DND-41 (cell line): ENCODE data around the gene AUH.

Experiments used
- ATAC-seq: fragments of 200-7000 bp; cut with Tn5 transposase; 3 replicates; pipeline ENCODE4 v1.9.1; 2021; ENCODE audit warnings: low read depth; ENCODE audit not compliant: insufficient read depth
- DNase-seq: peaks from one replicate; pipeline ENCODE4 v3.0.0-alpha.2; 2020
- H2AFZ ChIP-seq: 2 replicates; pipeline ENCODE4 v1.6.0; 2012; ENCODE audit warnings: low read depth, low read length
- H3K27ac ChIP-seq: 2 replicates; pipeline ENCODE4 v1.5.1; 2012; ENCODE audit warnings: low read length, inconsistent platforms
- H3K27me3 ChIP-seq: fragments of 200-600 bp; sonication (generic); 2 replicates; pipeline ENCODE4 v1.6.0; 2012; ENCODE audit warnings: low read length, mild to moderate bottlenecking, inconsistent platforms; ENCODE audit not compliant: insufficient read depth, poor library complexity
- H3K36me3 ChIP-seq: 2 replicates; pipeline ENCODE4 v1.5.1; 2012; ENCODE audit warnings: low read length, inconsistent platforms; ENCODE audit not compliant: insufficient read depth
- H3K4me1 ChIP-seq: 2 replicates; pipeline ENCODE4 v1.5.1; 2012; ENCODE audit warnings: mild to moderate bottlenecking, low read length; ENCODE audit not compliant: insufficient read depth
- H3K4me2 ChIP-seq: 2 replicates; pipeline ENCODE4 v1.6.0; 2012; ENCODE audit warnings: mild to moderate bottlenecking, moderate library complexity, low read length, inconsistent platforms; ENCODE audit not compliant: insufficient read depth
- H3K4me3 ChIP-seq, 2 experiments: fragments of 200-600 bp in 1 of 2; shearing (Covaris generic) in 1 of 2; 2 replicates each; pipeline ENCODE4 v1.5.1; 2012 to 2016; ENCODE audit warnings: inconsistent platforms in 2 of 2, low read length in 2 of 2, mild to moderate bottlenecking in 2 of 2, low read depth in 1 of 2, moderate library complexity in 1 of 2
- H3K79me2 ChIP-seq: 2 replicates; pipeline ENCODE4 v1.6.0; 2012; ENCODE audit warnings: low read length, inconsistent platforms; ENCODE audit not compliant: insufficient read depth
- H3K9ac ChIP-seq: 2 replicates; pipeline ENCODE4 v1.6.0; 2012; ENCODE audit warnings: low read depth, mild to moderate bottlenecking, inconsistent platforms, low read length, moderate library complexity
- H3K9me3 ChIP-seq: 2 replicates; pipeline ENCODE4 v1.5.1; 2012; ENCODE audit warnings: low read length, moderate library complexity, mild to moderate bottlenecking, inconsistent platforms; ENCODE audit not compliant: insufficient read depth, severe bottlenecking
- H4K20me1 ChIP-seq: 2 replicates; pipeline ENCODE4 v1.6.0; 2012; ENCODE audit warnings: low read length; ENCODE audit not compliant: insufficient read depth
- EZH2 ChIP-seq: IDR thresholded peaks from 3 replicates; pipeline ENCODE4 v1.6.1; 2012; ENCODE audit warnings: borderline replicate concordance, low read depth, mild to moderate bottlenecking, moderate library complexity, low read length, inconsistent platforms; ENCODE audit not compliant: severe bottlenecking
- TF ChIP-seq, protein P1 (sequence below): IDR thresholded peaks from 2 replicates; pipeline ENCODE4 v1.5.1; 2012; ENCODE audit warnings: borderline replicate concordance, low read length, moderate library complexity, mild to moderate bottlenecking; ENCODE audit not compliant: poor library complexity, severe bottlenecking; ENCODE audit errors: extremely low read depth

AUH gene

DNA sequence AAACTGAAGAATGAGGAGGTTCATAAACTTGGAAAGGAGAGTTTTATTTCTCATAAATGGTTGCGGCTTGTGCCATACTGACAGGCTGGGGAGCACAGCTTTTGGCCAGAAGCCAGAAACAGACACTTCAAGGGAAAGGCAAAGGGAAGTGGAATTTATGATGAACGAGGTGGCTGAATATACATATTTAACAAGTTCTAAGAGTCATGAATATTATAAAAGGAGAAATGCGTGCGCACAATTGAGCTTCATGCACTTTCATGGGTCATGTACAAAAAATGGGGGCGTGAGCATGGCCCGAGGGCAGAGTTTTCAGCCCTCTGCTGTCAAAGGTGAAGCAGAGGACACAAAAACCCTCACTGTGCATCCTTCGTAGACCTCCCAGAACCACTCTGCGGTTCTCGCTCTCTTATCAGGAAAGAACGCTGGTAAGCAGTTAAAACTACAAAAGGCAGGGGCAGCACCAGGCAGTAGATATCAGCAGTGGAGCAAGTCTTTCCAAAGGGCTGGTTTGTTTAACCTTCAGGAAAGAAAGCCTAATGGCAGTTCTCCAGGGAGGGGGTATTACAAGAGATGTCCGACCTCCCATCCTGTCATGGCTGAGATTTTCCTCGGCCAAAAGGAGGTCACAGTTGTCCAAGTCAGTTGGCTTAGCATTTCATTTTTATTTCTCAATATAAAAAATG, 29.0 kb downstream of the AUH start:
- no peak for TF ChIP-seq EZH2
- TF ChIP-seq, protein P1, sequence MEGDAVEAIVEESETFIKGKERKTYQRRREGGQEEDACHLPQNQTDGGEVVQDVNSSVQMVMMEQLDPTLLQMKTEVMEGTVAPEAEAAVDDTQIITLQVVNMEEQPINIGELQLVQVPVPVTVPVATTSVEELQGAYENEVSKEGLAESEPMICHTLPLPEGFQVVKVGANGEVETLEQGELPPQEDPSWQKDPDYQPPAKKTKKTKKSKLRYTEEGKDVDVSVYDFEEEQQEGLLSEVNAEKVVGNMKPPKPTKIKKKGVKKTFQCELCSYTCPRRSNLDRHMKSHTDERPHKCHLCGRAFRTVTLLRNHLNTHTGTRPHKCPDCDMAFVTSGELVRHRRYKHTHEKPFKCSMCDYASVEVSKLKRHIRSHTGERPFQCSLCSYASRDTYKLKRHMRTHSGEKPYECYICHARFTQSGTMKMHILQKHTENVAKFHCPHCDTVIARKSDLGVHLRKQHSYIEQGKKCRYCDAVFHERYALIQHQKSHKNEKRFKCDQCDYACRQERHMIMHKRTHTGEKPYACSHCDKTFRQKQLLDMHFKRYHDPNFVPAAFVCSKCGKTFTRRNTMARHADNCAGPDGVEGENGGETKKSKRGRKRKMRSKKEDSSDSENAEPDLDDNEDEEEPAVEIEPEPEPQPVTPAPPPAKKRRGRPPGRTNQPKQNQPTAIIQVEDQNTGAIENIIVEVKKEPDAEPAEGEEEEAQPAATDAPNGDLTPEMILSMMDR = no peak
- Histone ChIP-seq H3K4me3 (no peak overlapping the region), H3K27ac (no peak overlapping the region), H2AFZ (no peak overlapping the region), H3K27me3 (no peaks in the 10 kb centered on the region), H3K4me2 (no peak overlapping the region), H3K79me2 (no peaks in the 10 kb centered on the region), H3K36me3 (peaks cover 7% of the 10 kb centered on the region; the same call in 1 of the 2 replicates), H3K9me3 (peaks cover 8% of the 10 kb centered on the region), H3K9ac (no peak overlapping the region), H4K20me1 (no peaks in the 10 kb centered on the region), H3K4me1 (no peaks in the 10 kb centered on the region)
- DNase-seq (no peak), ATAC-seq (no peak)

DNA sequence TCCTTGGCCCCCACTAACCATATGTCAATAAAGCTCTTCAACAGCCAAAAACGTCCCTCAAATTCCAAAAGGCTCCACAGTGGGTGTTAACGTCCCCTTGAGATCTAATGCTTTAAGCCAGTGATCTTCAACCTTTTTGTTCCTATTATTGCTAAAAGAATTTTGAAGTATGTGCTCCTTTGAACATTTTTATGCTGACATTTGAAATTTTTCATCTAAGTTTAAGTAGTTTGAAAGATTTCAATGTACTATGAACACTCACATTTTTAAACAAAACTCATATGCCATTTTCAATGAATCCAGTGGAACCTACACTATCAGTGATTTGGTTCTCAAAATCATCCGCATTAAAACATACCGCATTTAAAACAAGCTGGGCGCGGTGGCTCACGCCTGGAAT, 29.9 kb downstream of the AUH start:
- Histone ChIP-seq H4K20me1 (no peaks in the 10 kb centered on the region), H3K4me1 (no peaks in the 10 kb centered on the region), H3K9ac (no peak overlapping the region), H3K27ac (no peak overlapping the region), H3K4me3 (no peak overlapping the region), H3K27me3 (no peaks in the 10 kb centered on the region), H2AFZ (no peak overlapping the region), H3K79me2 (no peaks in the 10 kb centered on the region), H3K9me3 (peaks cover 16% of the 10 kb centered on the region), H3K4me2 (no peak overlapping the region), H3K36me3 (peaks cover 10% of the 10 kb centered on the region; the same call in 1 of the 2 replicates)
- TF ChIP-seq, protein P1 = no peak
- TF ChIP-seq EZH2 = no peak
- ATAC-seq (no peak), DNase-seq (no peak)

DNA sequence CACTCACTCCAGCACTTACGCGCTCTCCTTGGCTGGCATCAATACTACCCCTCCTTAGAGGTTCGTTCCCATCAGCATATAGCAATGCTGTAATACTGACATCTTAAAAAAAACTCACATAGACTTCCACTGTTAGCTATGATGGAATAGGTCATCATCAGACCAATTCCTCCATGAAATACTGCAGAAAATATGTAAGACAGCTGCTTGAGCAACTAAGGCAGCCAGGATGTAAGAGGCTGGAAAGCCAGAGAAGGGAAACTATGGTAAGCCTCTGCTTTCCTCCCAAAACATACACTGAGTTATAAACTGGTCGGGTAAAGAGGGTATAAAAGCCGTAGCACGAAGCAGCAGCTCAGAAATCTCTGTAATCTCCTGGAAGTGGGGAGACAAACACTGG, 33.5 kb downstream of the AUH start:
- Histone ChIP-seq H3K27ac (no peak overlapping the region), H3K4me1 (no peaks in the 10 kb centered on the region), H3K79me2 (no peaks in the 10 kb centered on the region), H3K4me2 (no peak overlapping the region), H3K36me3 (peaks cover 17% of the 10 kb centered on the region; the same call in 1 of the 2 replicates), H4K20me1 (no peaks in the 10 kb centered on the region), H2AFZ (no peak overlapping the region), H3K9me3 (peaks cover 16% of the 10 kb centered on the region), H3K27me3 (no peaks in the 10 kb centered on the region), H3K9ac (no peak overlapping the region), H3K4me3 (no peak overlapping the region)
- DNase-seq (no peak), ATAC-seq (no peak)
- TF ChIP-seq EZH2 = no peak
- TF ChIP-seq, protein P1 = no peak

DNA sequence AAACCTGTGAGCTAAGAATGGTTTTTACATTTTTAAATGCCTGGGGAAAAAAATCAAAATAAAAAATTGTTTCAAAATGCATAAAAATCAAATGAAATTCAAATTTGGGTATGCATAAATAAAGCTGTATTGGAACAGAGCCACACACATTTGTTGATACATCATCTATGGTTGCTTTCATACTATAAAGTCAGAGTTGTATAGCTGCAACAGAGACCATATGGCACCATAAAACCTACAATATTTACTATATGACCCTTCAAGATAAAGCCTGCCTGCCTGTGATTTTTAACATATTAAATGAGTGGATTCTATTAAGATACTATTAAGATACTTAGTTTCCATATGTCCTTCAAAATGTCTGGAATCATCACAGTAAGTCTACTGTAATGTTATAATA, 40.0 kb downstream of the AUH start:
- ATAC-seq (no peak), DNase-seq (no peak)
- H2AFZ ChIP-seq = no peak overlapping the region
- H3K36me3 ChIP-seq = peaks cover 11% of the 10 kb centered on the region; the same call in 1 of the 2 replicates
- H3K9ac ChIP-seq = no peak overlapping the region
- no peaks in the 10 kb centered on the region for H3K27me3 ChIP-seq
- no peak overlapping the region for H3K4me3 ChIP-seq
- H3K79me2 ChIP-seq = no peaks in the 10 kb centered on the region
- no peaks in the 10 kb centered on the region for H4K20me1 ChIP-seq
- H3K4me2 ChIP-seq = no peak overlapping the region
- TF ChIP-seq EZH2 = no peak
- TF ChIP-seq, protein P1 = no peak
- no peaks in the 10 kb centered on the region for H3K4me1 ChIP-seq
- no peaks in the 10 kb centered on the region for H3K9me3 ChIP-seq
- no peak overlapping the region for H3K27ac ChIP-seq
